D341Med (cell line): ENCODE results near the gene PTPRT.

ENCODE experiments used
- DNase-seq: peaks from one replicate; pipeline ENCODE4 v3.0.0; 2012; ENCODE audit warnings: low spot score

The PTPRT gene

DNA sequence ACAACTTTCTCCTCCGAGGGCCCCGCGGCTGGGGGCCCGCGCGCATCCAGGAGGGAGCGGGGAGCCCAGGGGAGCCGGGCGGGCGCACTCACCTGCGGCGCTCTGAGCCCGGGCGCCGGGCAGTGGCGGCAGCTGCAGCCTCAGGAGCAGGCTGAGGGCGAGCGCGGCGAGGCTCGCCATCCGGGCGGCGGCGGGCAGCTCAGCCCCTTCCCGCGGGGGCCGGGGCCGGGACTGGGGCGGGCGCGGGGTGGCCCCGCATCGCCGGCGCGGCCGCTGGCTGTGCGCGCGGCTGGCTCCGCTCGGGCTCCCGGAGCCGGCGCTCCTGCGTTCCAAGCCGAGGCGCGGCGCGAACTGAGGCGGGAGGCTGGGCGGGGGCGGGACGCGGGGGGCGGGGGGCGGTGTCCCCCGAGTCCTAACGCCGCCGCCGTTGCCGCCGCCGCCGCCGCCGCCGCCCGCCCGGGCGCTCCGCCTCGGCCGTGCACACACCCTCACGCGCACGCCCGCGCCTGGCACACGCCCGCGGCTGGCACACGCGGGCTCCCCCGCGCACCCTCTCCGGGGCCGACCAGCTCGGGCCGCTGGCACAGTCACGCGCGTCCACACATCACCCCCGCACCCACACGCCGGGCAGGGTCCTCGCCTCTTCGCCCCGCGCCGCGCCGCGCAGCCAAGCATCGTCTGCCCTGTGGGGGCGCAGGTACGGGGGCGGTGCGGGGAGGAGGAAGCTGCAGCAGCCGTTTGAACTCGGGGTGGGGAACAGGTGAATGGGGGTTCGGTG, at the start of gene PTPRT:
Gene PTPRT (minus strand): TSS at position 353 of the 778 bp plus-strand sequence. CDS start 173 bp downstream, at position 180.
- peak; percentile 54 for DNase-seq

DNA sequence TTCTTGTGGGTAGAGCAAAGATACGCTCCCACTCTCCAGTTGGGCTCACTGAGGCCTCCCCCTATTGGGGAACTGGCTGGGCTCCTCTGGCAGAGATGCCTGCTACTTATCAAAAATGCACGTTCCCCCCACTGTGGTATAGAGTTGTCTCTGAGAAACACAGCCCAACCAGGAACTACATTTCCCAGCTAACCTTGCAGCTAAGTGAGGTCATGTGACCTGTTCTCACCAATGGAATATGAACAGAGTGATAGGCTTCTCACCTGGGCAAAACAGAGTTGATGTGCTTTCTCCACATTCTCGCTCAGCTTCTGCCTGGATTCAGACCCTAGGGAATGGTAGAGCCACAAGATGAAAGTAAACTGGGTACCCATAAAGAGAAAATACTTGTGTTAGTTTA, 49.1 kb upstream of the PTPRT start:
- no peak for DNase-seq

DNA sequence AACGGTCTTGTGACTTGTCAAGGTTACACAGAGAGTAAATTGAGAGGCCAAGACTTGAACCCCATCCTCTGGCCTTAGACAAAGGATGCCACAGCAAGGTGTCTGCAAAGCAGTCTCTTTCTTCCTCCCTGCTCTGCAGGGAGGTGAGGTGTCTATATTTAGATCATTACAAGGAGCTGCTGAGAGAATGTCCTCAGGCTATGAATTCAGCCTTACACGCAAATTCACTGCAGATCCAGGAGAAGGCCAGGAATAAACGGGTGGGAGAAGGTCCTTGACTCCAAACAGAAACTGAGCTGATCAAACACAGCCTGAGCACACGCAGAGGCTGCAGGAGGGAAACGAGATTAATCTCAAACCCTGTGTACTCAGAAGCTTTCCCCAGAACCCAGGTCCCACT, 48.6 kb upstream of the PTPRT start:
- DNase-seq: no peak

DNA sequence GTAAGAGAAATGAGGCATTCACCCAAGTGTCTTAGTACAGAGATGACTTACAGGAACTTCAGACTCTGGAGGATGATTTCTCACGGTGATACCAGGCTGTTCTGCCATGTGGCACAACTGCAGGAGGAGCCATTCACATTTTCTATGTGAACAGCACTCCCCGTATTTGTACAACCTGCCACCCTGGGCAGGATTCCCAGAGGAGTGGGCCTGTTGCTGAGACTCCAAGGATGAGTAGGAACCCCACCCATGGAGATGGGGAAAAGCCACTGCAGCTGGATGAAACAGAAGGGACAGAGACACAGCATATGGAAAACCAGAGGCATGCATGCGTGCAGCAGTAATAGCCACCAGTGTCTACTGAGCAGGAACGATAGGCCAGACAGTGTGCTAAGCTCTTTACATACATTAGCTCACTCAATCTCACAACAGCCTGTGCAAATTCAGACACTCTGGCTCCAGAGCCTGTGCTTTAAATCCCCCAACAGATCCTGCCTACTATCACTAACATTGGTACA, 48.0 kb upstream of the PTPRT start:
- DNase-seq: no peak

DNA sequence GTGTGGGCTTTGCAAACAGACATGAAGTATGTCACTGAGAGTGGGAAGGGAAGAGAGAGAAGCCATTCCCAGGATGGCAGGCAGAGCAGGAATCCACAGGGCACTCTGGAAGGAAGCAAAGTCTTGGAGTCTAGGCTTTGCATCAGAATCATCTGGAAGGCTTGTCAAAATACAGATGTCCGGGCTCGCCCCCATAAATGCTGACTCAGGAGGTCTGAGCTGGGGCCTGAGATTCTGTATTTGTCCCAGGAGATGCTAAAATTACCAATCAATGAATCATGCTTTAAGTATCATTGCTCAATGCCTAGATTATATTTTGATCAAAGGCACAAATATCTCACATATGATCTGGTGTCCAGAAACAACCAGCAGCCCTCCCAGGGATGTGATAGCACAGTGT, 46.3 kb upstream of the PTPRT start:
- DNase-seq: no peak

DNA sequence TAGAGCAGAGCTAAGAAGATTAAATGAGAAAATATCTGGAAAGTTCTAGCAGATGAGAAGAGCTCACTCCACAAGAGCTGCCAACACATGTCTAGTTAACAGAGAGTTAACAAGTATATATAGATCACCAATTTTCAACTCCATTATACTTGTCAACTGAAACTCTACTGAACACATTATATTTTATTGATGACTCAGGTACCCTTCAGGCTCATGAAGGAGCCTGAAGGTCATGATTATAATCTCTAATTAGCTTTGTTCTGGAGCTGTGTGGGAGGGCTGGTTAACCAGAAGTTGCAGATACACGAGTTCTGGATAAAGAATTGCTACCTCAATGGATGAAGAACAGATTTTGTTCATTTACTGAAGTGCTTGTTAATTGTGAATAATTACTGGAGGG, 42.1 kb upstream of the PTPRT start:
- DNase-seq: no peak

DNA sequence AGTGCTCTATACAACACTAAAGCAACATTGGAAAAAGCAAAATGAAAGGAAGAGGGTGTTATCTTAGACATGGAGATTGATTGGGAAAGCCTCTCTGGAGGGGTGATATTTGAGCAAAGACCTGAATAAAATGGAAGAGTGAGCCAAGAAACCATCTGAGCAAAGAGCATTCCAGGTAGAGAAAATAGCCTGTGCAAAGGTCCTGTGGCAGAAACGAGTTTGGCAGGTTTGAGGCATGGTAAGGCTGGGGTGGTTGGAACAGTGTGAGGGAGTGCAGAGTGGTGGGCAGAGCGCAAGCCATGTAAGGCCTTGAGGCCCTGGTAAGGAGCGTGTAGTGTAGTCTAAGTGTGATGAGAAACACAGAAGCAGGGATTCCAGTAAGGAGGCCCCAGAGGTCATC, 40.0 kb upstream of the PTPRT start:
- DNase-seq: no peak

DNA sequence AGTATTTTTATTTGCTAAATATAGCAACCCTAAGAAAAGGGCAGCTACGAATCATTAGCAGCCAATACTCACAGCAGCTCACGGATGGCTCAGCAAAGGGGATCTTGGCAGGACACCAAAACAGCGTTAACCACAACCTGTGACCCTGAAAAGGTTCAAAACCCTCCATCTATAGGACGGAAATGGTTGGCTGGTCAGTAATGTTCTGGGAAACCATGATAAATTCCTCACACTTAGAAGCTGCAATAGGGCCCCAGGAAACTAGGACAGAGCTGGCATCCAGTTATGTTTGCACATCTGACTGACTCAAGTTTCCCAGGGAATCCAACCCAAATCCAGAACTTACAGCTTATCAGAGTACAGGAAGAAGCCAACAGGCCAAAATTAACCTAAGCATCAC, 30.9 kb upstream of the PTPRT start:
- no peak for DNase-seq

DNA sequence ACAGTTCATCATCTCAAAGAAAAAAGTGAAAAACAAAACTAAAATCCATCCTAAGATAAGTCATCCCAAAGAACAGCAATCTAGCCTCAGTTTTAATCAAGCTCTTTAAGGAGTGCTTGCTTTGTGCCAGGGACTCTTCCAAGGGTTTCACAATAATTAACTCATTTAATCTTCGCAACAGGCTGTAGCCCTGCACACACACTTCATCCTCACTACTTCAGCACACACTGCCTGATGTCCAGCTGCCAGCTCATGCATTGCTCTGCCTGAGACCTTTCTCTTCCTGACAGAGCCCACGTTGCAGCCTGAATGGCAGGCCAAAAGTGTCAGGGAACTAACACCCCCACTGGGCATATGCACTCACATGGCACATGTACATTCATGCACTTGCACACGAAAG, 21.2 kb upstream of the PTPRT start:
- no peak for DNase-seq

DNA sequence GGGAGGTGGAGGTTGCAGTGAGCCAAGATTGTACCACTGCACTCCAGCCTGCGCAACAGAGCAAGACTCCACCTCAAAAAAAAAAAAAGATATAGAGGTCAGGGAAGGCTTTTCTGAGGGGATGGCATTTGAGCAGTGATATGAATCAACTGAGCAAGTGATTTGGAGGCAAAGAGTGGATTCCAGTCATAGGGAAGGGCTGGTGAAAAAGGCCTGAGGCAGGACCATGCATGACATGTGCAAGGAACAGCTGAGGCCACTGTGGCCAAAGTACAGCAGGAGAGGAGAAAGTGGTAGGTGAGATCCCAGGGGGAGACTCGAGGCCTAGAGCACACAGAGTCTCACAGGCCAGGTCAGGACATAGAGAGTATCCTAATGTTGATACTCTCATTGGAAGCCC, 20.1 kb upstream of the PTPRT start:
- no peak for DNase-seq

DNA sequence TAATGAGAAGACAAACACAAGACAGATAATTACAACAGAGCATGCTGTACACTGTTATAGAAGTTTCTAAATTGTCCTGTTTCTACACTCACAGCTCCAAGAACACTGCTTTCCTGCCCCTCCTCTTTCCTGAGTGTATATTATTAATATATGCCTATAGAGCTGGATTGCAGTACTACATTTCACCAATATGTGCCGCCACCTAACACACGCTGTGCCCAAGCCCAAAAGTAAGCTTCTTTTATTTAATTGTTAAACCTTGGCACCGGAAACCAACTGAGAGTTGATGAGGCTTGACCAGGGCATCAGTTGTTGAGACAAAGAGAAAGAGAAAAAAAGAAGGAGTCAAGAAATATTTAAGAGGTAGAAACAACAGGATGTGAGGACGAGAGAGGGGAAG, 16.0 kb upstream of the PTPRT start:
- no peak for DNase-seq

DNA sequence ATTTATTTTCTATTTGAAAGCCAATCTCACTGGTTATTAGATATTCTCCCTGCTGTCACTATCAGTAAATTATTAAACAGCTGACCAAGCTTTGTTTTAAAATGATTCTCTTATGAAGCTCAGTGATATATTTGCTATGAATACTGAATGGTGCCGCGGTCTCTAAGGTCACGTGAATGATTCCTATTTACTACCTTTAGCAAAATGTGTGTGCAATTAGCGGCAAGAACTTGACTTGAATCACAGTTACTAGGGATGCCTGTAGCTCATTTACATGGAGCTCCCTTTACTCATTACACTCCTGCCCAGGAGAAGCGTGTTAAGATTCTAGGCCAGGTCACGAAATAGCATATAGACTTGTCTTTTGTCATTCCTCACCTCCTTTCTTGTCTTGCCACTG, 12.4 kb upstream of the PTPRT start:
- no peak for DNase-seq

DNA sequence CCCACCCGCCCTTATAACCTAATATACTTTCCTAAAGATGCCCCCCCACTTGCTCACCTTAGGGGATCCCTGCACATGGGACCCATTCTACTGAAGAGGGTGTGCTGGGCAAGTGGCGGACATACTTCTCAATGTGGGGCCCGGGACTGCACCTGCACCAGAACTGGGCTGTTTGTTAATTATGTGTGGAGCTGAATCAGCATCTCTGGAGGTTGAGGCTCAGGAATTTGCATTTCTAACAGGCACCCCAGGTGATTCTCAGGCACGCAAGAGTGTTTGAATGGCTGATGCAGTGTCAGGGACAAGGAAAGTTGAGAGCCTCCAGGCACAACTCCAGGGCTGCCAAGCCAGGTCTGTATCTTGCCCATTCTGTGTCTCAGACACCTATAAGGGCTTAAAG, 8.9 kb upstream of the PTPRT start:
- DNase-seq: no peak

DNA sequence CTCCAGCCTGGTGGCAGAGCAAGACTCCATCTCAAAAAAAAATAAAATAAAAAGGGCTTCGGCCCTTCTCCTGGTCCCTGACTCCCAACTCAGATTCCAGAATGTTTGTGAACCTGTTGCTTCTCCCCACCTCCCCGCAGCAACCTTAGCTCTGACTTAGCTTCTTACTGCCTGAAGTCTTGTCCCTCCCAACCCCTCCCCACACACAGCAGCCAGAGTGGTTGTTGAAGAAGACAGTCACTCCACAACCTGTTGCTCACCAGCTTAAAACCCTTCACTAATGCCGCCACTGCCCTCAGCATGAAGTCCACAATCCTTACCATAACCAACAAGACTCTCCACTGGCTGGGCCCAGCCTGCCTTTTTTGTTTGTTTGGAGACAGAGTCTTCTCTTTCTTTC, 6.5 kb upstream of the PTPRT start:
- no peak for DNase-seq

DNA sequence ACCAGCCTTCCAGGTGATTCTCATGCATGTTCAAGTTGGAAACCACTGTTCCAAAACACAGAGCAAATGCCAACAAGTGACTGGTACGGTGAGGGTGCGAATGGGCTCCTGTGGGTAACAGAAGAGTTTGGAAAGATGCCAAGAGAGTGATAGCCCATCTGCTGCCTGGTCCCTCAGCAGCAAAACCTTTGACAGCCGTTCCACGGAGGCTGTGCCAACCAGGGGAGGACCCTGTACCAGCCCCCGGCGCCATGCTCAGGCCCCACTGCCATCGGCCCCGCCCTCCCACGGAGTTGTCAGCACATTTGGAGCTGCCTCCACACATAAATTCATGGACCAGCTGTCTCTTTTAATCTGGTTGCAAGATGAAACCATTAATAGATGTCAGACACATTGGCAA, 4.4 kb upstream of the PTPRT start:
- DNase-seq: no peak

DNA sequence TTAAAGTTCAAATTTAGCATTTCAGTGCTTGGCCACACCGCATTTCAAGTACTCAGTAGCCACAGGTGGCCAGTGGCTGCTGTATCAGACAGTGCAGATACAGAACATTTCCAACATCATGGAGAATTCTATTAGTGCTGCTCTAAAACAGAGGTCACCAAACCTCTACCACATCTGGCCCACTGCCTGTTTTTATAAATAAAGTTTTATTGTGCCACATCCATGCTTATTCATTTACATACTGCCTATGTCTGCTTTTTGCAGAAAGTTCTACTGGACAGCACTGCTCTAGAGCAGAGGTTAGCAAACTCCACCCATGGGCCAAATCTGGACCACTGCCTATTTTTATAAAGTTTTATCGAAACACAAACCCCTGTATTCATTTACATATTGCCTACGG, 3.7 kb upstream of the PTPRT start:
- DNase-seq: no peak

DNA sequence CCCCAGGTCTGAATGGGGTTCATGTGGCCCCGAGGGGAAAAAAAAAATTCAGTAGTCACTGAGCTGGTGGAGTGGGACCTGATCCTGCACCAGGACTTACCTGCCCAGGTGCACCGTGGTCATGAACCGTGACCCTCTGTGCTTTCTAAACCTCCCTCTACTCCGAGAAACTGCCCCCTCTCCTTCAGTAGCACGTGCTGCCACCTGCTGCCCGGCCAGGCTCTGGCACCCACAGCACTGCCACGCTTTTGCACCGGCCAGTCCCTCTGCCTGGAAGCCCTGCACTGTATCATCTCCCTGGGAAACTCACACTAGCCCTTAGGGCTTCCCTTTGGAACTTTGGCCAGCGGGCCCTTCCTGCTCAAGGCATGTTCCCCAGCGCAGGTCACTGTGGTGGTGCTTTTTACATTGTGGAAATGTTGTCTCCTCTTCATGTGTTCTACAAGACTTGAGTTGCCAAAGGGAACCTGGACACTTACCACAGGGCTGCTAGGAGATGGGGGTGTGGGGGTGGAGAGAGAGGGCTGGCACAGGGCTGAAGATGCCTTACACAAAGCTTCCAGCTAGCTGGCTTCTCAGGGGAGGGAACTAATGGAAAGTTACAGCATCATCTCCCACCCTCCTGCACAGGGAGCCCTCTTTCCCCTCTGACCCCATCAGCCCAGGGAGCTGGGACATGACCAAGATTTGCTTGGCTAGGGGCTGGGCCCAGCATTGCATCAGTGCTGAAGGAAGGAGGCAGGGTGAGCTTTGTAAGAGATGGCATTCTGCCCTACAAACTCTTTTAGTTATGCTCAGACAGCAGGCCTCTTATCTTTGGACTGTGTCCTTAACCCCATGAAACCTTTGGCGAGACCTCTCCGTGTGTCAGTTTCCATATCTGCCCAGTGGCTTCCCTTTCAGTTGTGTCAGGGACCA, 2.5 kb upstream of the PTPRT start:
- DNase-seq: peak; percentile 79

DNA sequence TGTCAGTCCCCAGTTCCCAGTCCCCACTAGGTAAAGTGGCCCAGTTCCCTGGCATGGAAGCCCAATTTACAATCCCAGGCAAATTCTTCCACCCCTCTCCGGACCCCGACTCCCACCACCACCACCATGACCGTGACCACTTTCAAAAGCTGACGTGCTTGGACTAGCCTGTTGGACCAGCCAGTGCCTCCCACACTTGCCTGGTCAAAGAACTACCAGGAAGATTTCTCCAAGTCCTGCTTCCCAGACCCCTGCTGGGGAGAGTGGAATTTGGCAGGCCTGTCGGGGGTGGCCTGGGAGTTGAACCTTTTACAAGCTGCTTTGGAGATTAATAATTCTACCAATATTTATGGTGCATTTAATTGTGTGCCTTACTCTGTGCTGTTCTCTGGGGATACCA, 1.4 kb upstream of the PTPRT start:
- DNase-seq: no peak

DNA sequence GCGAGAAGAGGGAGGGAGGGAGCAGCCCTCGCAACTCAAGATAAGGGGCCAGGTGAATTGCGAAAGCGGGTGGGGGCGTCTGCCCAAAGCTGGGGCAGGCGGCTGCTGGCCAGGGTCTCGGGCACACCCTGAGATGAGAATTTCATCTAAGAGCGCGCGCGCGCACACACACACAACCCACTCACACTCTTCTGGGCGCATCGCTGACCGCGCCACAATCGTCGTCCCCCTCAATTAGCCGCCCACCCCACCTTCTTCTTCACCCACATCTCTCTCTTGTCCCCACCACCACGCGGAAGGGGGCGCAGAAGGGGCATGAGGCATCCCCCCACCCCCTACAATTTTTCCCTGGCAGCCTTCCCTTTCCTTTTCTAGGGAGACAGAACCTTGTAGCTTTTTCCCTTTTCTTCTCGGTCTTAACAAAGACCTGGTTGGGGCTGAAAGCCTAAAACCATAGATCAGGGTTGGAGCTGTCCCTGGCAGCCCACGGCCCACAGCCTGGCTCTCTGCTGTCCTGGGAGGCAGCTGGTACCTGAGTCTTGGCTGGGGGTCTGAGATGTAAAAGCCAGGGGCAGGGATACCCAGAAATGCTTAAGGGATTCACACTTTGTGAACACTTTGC, 737 bp upstream of the PTPRT start:
- no peak for DNase-seq

DNA sequence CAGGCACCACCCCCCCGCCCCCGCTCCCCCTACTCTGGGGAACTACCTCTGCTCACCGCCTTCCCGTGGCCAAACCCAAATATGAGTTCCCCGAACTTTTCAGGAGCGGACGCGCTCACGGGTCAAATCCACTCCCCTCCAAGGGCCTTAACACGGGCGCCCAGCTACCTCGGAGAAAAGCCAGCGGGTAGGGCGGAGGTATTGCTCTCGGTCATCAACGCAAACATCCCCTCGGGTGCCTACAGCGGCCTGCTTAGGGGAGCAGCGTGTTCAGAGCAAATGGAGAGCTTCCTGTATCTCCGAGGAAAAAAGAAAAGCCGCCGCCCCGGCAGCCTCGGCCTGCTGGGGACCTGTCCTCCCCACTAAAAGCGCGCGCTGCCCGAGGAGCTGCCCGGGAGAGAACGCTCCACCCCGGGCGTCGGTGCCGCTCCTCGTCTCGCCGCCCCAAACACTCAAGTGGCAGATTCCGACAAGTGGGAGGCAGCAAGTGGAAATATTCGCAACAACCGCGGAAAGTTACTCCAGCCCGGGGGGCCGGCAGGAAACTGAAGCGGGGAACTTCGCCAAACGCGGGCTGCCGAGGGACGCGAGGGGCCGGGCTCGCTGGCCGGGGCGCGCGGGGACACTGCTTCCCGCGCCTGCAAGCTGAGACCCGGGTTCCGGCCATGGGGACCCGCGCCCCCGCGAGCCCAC, 699 bp downstream of the PTPRT start:
- peak; percentile 58 for DNase-seq

DNA sequence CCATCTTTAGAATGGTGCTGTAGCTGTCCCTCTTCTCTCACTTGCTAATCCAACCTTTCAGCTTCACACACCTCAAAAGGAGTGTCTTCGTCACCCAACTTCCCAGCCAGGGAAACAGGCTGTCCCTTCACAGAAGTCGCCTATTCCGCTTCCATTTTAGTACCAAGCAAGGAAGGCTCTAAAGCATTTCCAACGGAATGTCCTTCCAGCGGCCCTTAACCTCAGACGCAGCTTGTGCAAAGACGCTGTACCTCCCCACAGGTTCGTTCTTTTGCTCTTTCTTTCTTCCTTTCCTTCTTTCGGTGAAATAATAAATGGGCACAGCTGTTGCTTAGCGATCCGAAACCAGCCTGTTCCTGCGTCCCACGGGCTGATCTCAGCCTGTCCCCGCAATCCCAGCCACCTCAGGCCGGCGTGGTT, 1.5 kb downstream of the PTPRT start:
- peak; percentile 46 for DNase-seq
